H1 (cell line): ENCODE data around the gene TSPAN16. TPM values are rescaled to one million over a fixed set of nuclear protein-coding genes. Genes with fewer than 3 reads are reported as not detected.

Experiments used
- CTCF ChIA-PET: fragments of 300-600 bp; sonication (Branson Sonifier 250); formaldehyde crosslinking; loops from one replicate; lab custom pipeline; 2021; ENCODE audit not compliant: partially characterized antibody; lab: Charles Lee
- POLR2A ChIA-PET: fragments of 300-600 bp; sonication (Branson Sonifier 250); formaldehyde crosslinking; loops from one replicate; lab custom pipeline; 2021; ENCODE audit warnings: inconsistent platforms; ENCODE audit not compliant: partially characterized antibody; lab: Charles Lee
- DNase-seq, 2 experiments: peaks; one replicate each; pipeline versions ENCODE4 v3.0.0 to v3.0.0-alpha.2; 2010 to 2022; ENCODE audit warnings: low spot score in 2 of 2, low read depth in 1 of 2, mixed read lengths in 1 of 2
- FAIRE-seq: peaks from 2 replicates; lab custom pipeline; 2011; peaks lifted over from hg19 to GRCh38; lab: Jason Lieb, UNC
- H2AFZ ChIP-seq: 2 replicates; pipeline ENCODE4 v1.8.1; 2012; ENCODE audit warnings: low read length, inconsistent platforms
- H2AK5ac ChIP-seq: 2 replicates; pipeline ENCODE4 v1.6.1; 2013; ENCODE audit warnings: low read depth, low read length
- H2BK120ac ChIP-seq: replicated peaks from 2 replicates; pipeline ENCODE3; 2013; ENCODE audit warnings: low read depth, low read length, inconsistent platforms
- H2BK12ac ChIP-seq: 2 replicates; pipeline ENCODE4 v1.6.1; 2013; ENCODE audit warnings: low read depth, low read length
- H2BK15ac ChIP-seq: 2 replicates; pipeline ENCODE4 v1.6.1; 2013; ENCODE audit warnings: low read length
- H2BK20ac ChIP-seq: 2 replicates; pipeline ENCODE4 v1.6.1; 2013; ENCODE audit warnings: low read length
- H2BK5ac ChIP-seq: 2 replicates; pipeline ENCODE4 v1.6.1; 2013; ENCODE audit warnings: low read depth, low read length
- H3K14ac ChIP-seq: 2 replicates; pipeline ENCODE4 v1.6.1; 2013; ENCODE audit warnings: inconsistent platforms; ENCODE audit not compliant: insufficient read length
- H3K18ac ChIP-seq: 2 replicates; pipeline ENCODE4 v1.6.1; 2013; ENCODE audit warnings: low read length; ENCODE audit errors: extremely low read depth
- H3K23ac ChIP-seq: 2 replicates; pipeline ENCODE4 v1.6.1; 2013; ENCODE audit warnings: inconsistent platforms; ENCODE audit not compliant: insufficient read length
- H3K23me2 ChIP-seq: 2 replicates; pipeline ENCODE4 v1.6.1; 2013; ENCODE audit warnings: low read depth, low read length
- H3K27ac ChIP-seq: 2 replicates; pipeline ENCODE4 v1.6.1; 2011; ENCODE audit warnings: low read depth, low read length, inconsistent platforms
- H3K27me3 ChIP-seq, 4 experiments: replicated peaks in 1 of 4; 1 replicate in 1 of 4; 2 replicates in 3 of 4; pipeline versions ENCODE4 v1.6.1 to v1.8.1; 2011 to 2013; ENCODE audit warnings: low read length in 3 of 4, mild to moderate bottlenecking in 3 of 4, inconsistent platforms in 2 of 4, mixed read lengths in 2 of 4, moderate library complexity in 1 of 4; ENCODE audit not compliant: control insufficient read depth in 3 of 4, insufficient read depth in 3 of 4; ENCODE audit errors: extremely low read depth in 1 of 4
- H3K36me3 ChIP-seq, 4 experiments: 2 replicates each; pipeline versions ENCODE4 v1.6.1 to v1.8.1; 2011 to 2013; ENCODE audit warnings: mild to moderate bottlenecking in 4 of 4, low read length in 3 of 4, moderate library complexity in 2 of 4, control low read depth in 1 of 4, inconsistent platforms in 1 of 4; ENCODE audit not compliant: insufficient read depth in 4 of 4, control insufficient read depth in 2 of 4
- H3K4ac ChIP-seq: replicated peaks from 2 replicates; pipeline ENCODE3; 2013; ENCODE audit warnings: low read length, low read depth, mixed read lengths, inconsistent platforms; ENCODE audit not compliant: insufficient read length
- H3K4me1 ChIP-seq, 4 experiments: replicated peaks in 1 of 4; 1 replicate in 1 of 4; 2 replicates in 3 of 4; pipeline versions ENCODE4 v1.6.1 to v1.8.1; 2011 to 2013; ENCODE audit warnings: low read length in 3 of 4, inconsistent platforms in 2 of 4, mixed read lengths in 1 of 4; ENCODE audit not compliant: insufficient read depth in 4 of 4, control insufficient read depth in 3 of 4
- H3K4me2 ChIP-seq, 2 experiments: 2 replicates each; pipeline versions ENCODE4 v1.6.1 to v1.8.1; 2011 to 2013; ENCODE audit warnings: low read depth in 2 of 2, low read length in 2 of 2, control low read depth in 1 of 2, inconsistent platforms in 1 of 2, mild to moderate bottlenecking in 1 of 2; ENCODE audit not compliant: insufficient read depth in 1 of 2
- H3K4me3 ChIP-seq, 4 experiments: fragments of 200-600, 300-600 bp in 1 of 4; sonication (generic), shearing (Covaris generic), sonication (Bioruptor Twin) in 1 of 4; 2 replicates each; pipeline versions ENCODE4 v1.5.1 to v1.8.1; 2011 to 2016; ENCODE audit warnings: low read length in 4 of 4, low read depth in 3 of 4, control low read depth in 2 of 4, inconsistent platforms in 2 of 4, mild to moderate bottlenecking in 2 of 4, mixed read lengths in 1 of 4, moderate library complexity in 1 of 4; ENCODE audit not compliant: insufficient read depth in 2 of 4; ENCODE audit errors: extremely low read depth in 1 of 4
- H3K56ac ChIP-seq: replicated peaks from 2 replicates; pipeline ENCODE3; 2013; ENCODE audit warnings: low read depth, mild to moderate bottlenecking, mixed read lengths, low read length, inconsistent platforms; ENCODE audit not compliant: insufficient read length
- H3K79me1 ChIP-seq: 2 replicates; pipeline ENCODE4 v1.6.1; 2013; ENCODE audit warnings: low read depth, low read length, control low read depth
- H3K79me2 ChIP-seq, 2 experiments: 2 replicates each; pipeline versions ENCODE4 v1.6.1 to v1.8.1; 2012 to 2013; ENCODE audit warnings: low read length in 2 of 2, mild to moderate bottlenecking in 2 of 2, inconsistent platforms in 1 of 2; ENCODE audit not compliant: insufficient read depth in 2 of 2, control insufficient read depth in 1 of 2
- H3K9ac ChIP-seq, 4 experiments: replicated peaks in 1 of 4; 1 replicate in 1 of 4; 2 replicates in 3 of 4; pipeline versions ENCODE4 v1.6.1 to v1.8.1; 2011 to 2013; ENCODE audit warnings: low read depth in 3 of 4, low read length in 3 of 4, control low read depth in 2 of 4, mild to moderate bottlenecking in 2 of 4, moderate library complexity in 2 of 4, inconsistent platforms in 1 of 4; ENCODE audit errors: extremely low read depth in 1 of 4
- H3K9me3 ChIP-seq, 2 experiments: 2 replicates each; pipeline versions ENCODE4 v1.6.1 to v1.8.1; 2012 to 2013; ENCODE audit warnings: mild to moderate bottlenecking in 2 of 2, moderate library complexity in 2 of 2, control low read depth in 1 of 2, inconsistent platforms in 1 of 2, low read depth in 1 of 2, low read length in 1 of 2, mixed read lengths in 1 of 2; ENCODE audit not compliant: insufficient read depth in 2 of 2
- H4K20me1 ChIP-seq, 2 experiments: replicated peaks in 1 of 2; 2 replicates each; pipeline versions ENCODE3 to v1.8.1; 2011 to 2013; ENCODE audit warnings: inconsistent platforms in 2 of 2, low read length in 2 of 2, mild to moderate bottlenecking in 1 of 2; ENCODE audit not compliant: insufficient read depth in 2 of 2, control insufficient read depth in 1 of 2
- H4K5ac ChIP-seq: 2 replicates; pipeline ENCODE4 v1.6.1; 2013; ENCODE audit warnings: low read length, low read depth, mixed read lengths, inconsistent platforms; ENCODE audit not compliant: insufficient read length
- H4K8ac ChIP-seq: 2 replicates; pipeline ENCODE4 v1.8.0; 2013; ENCODE audit warnings: mild to moderate bottlenecking, moderate library complexity, low read length, inconsistent platforms; ENCODE audit not compliant: insufficient read depth; ENCODE audit errors: extremely low read depth
- H4K91ac ChIP-seq: replicated peaks from 2 replicates; pipeline ENCODE3; 2013; ENCODE audit warnings: low read length, mixed read lengths, inconsistent platforms; ENCODE audit not compliant: insufficient read length
- E2F6 ChIP-seq: IDR thresholded peaks from 2 replicates; pipeline ENCODE4 v1.6.1; 2012; ENCODE audit warnings: inconsistent platforms
- PHF8 ChIP-seq: fragments of 200-600 bp; sonication (generic); conservative IDR thresholded peaks from 2 replicates; pipeline ENCODE4 v1.7.1; 2012; ENCODE audit warnings: low read depth, mild to moderate bottlenecking, inconsistent platforms, low read length, moderate library complexity
- WGBS, 2 experiments: shearing (Covaris generic) in 1 of 2; methylation state at CpG; one replicate each; pipeline versions ENCODE4 v1.1.6 to v1.1.7; 2013 to 2015; ENCODE audit warnings: low lambda C conversion rate in 2 of 2, mixed read lengths in 2 of 2, inconsistent platforms in 1 of 2, low coverage in 1 of 2, missing lambda C conversion rate in 1 of 2; ENCODE audit not compliant: insufficient replicate concordance in 2 of 2, insufficient coverage in 1 of 2, insufficient read length in 1 of 2; ENCODE audit errors: extremely low coverage in 1 of 2, missing lambda C conversion rate in 1 of 2; 5-methylcytosine and 5-hydroxymethylcytosine counted together
- polyA plus RNA-seq, 7 experiments: library from polyadenylated mRNA; depleted of rRNA in 3 of 7; stranded (reverse) in 5 of 7; unstranded in 2 of 7; fragments of >200 nt in 5 of 7; fragments of 200-250 nt in 2 of 7; gene quantifications; 1 replicate in 5 of 7; 2 replicates in 1 of 7; 4 replicates in 1 of 7; pipeline versions ENCODE4 v1.2.1 to v1.2.3, GENCODE V29; 2011 to 2013; ENCODE audit warnings: missing spikeins in 2 of 7, mixed read lengths in 2 of 7
- total RNA-seq: library from RNA; stranded (reverse); fragmentation: NEBNext Ultra II Directional; extraction: Animal tissue kit (Norgen Biotek cat#: 25700); gene quantifications from 2 replicates; pipeline ENCODE4 v1.2.1, GENCODE V29; 2021

TSPAN16 gene
- total and polyA plus RNA-seq, 2 of the 8 experiments (the other 6 are each of a cell fraction or from before 2014, with no cell fraction given), result not detected

GRCh38 chr19:11306337-11306736 is 10.4 kb downstream of the TSPAN16 start:
- Histone ChIP-seq H2BK12ac (no peak overlapping the region), H3K9me3 (no peaks in the 10 kb centered on the region), H3K18ac (no peak overlapping the region), H3K4ac (no peak overlapping the region), H3K4me1 (no peaks in the 10 kb centered on the region), H2BK15ac (no peak overlapping the region), H3K79me1 (no peaks in the 10 kb centered on the region), H2BK20ac (no peak overlapping the region), H2AK5ac (no peak overlapping the region), H3K4me2 (no peak overlapping the region), H3K36me3 (no peaks in the 10 kb centered on the region), H4K5ac (no peak overlapping the region), H3K9ac (no peak overlapping the region), H4K20me1 (no peaks in the 10 kb centered on the region), H3K27me3 (no peaks in the 10 kb centered on the region), H2BK120ac (no peak overlapping the region), H2BK5ac (no peak overlapping the region), H3K23ac (no peak overlapping the region), H3K56ac (no peak overlapping the region), H3K4me3 (no peak overlapping the region), H4K91ac (no peak overlapping the region), H4K8ac (no peak overlapping the region), H3K27ac (no peak overlapping the region), H3K79me2 (no peaks in the 10 kb centered on the region), H3K23me2 (no peaks in the 10 kb centered on the region), H3K14ac (no peak overlapping the region), H2AFZ (no peak overlapping the region)
- CTCF ChIA-PET, result interaction anchor here (1.0 to 1.8 kb wide), 6 partner anchors 12 to 246 kb away, joined by 3 to 4 read pairs (median 4); no protein-coding TSS in a partner anchor
- WGBS, 2 experiments, result 88% methylated on average over 9 of the region's 9 CpGs; no CpG with 5 or more reads in 1 of the 2 experiments
- POLR2A ChIA-PET, result no interaction called here
- FAIRE-seq (no peak), DNase-seq (no peak)
- TF ChIP-seq E2F6, result no peak
- no peak for TF ChIP-seq PHF8
